Esophagus muscularis mucosa (tissue), 4 donors: ENCODE results near the gene MTMR12. TPM values are rescaled to one million over a fixed set of nuclear protein-coding genes. Genes with fewer than 3 reads are reported as not detected.
"Not testable (repeated sequence)": the region's sequence is repeated elsewhere in the genome, so short reads cannot be mapped to it uniquely, and the experiment has no call there.

Experiments used
- DNase-seq: peaks from one replicate; pipeline ENCODE4 v3.0.0-alpha.2; 2017; ENCODE audit errors: extremely low spot score
- H3K27ac ChIP-seq, 4 donors: fragments of 200-600 bp; sonication (generic); replicated peaks in 1 of 4; 1 replicate in 3 of 4; 2 replicates in 1 of 4; pipeline ENCODE4 v1.5.1; 2016 to 2019; ENCODE audit warnings: mild to moderate bottlenecking in 1 of 4
- H3K27me3 ChIP-seq, 4 donors: fragments of 200-600 bp; sonication (generic); one replicate each; pipeline versions ENCODE4 v1.5.1 to v1.6.0; 2016 to 2019
- H3K36me3 ChIP-seq, 4 donors: fragments of 200-600 bp; sonication (generic); one replicate each; pipeline ENCODE4 v1.5.1; 2016 to 2019
- H3K4me1 ChIP-seq, 4 donors: fragments of 200-600 bp; sonication (generic); one replicate each; pipeline ENCODE4 v1.5.1; 2016 to 2019
- H3K4me3 ChIP-seq, 4 donors: fragments of 200-600 bp; sonication (generic); 1 replicate in 2 of 4; 2 replicates in 2 of 4; pipeline ENCODE4 v1.5.1; 2016 to 2019; ENCODE audit warnings: mild to moderate bottlenecking in 4 of 4, moderate library complexity in 1 of 4
- H3K9me3 ChIP-seq, 4 donors: fragments of 200-600 bp; sonication (generic); 1 replicate in 3 of 4; 2 replicates in 1 of 4; pipeline ENCODE4 v1.5.1; 2016 to 2019
- CTCF ChIP-seq, 3 experiments: fragments of 200-600 bp in 2 of 3; fragments of 450-650 bp in 1 of 3; sonication (generic) in 2 of 3; IDR thresholded peaks; one replicate each; pipeline ENCODE4 v1.5.1; 2017 to 2019; ENCODE audit warnings: antibody characterized with exemption in 3 of 3, mild to moderate bottlenecking in 2 of 3, moderate library complexity in 1 of 3
- EP300 ChIP-seq: sonication (generic); formaldehyde crosslinking; IDR thresholded peaks from one replicate; pipeline ENCODE4 v1.6.1; 2017; ENCODE audit warnings: antibody characterized with exemption
- POLR2A ChIP-seq: fragments of 450-650 bp; IDR thresholded peaks from one replicate; pipeline ENCODE4 v1.6.1; 2017; ENCODE audit warnings: antibody characterized with exemption, moderate library complexity, mild to moderate bottlenecking, low read depth
- POLR2AphosphoS5 ChIP-seq, 2 donors: sonication (generic); formaldehyde crosslinking; IDR thresholded peaks; one replicate each; pipeline ENCODE4 v1.6.1; 2017; ENCODE audit warnings: antibody characterized with exemption in 2 of 2
- WGBS: methylation state at CpG from one replicate; pipeline ENCODE4 v1.1.5; 2018; 5-methylcytosine and 5-hydroxymethylcytosine counted together
- intact Hi-C: fragments of 100-400 bp; cut with DNase I; formaldehyde crosslinking; loops from one replicate; pipeline ENCODE4 v1.15.1; 2023
- total RNA-seq, 4 donors: library from RNA; depleted of rRNA; stranded (reverse); fragments of >200 nt; gene quantifications; one replicate each; pipeline versions ENCODE4 v1.1.0 to v1.2.1, GENCODE V29; 2016

The MTMR12 gene
- total RNA-seq, 4 donors from 2014 or later = 49.9 to 94.0 (median 63.8) TPM

GRCh38 chr5:32288135-32288534 is 24.6 kb downstream of the MTMR12 start:
- intact Hi-C loops, H3K9me3 ChIP-seq, H3K27ac ChIP-seq, DNase-seq, H3K27me3 ChIP-seq, H3K4me3 ChIP-seq: not testable (repeated sequence)
- Histone ChIP-seq H3K4me1 (peaks cover 0 to 11% (median 6%) of the 10 kb centered on the region in 4 donors), H3K36me3 (peaks cover 0 to 18% (median 2%) of the 10 kb centered on the region in 4 donors)
- WGBS = 96% methylated on average over 3 of the region's 3 CpGs

GRCh38 chr5:32287525-32287924 is 25.2 kb downstream of the MTMR12 start:
- Histone ChIP-seq H3K36me3 (peaks cover 0 to 16% (median 2%) of the 10 kb centered on the region in 4 donors), H3K4me1 (peaks cover 0 to 11% (median 7%) of the 10 kb centered on the region in 4 donors)
- H3K27me3 ChIP-seq, H3K9me3 ChIP-seq, H3K27ac ChIP-seq, H3K4me3 ChIP-seq, intact Hi-C loops, DNase-seq: not testable (repeated sequence)
- 77% methylated on average over 3 of the region's 3 CpGs for WGBS

GRCh38 chr5:32285510-32286138 is 27.1 kb downstream of the MTMR12 start:
- intact Hi-C loops = no loop called here
- Histone ChIP-seq H3K4me1 (peaks cover 7 to 13% (median 10%) of the 10 kb centered on the region in 4 donors), H3K36me3 (peaks cover 0 to 5% (median 0%) of the 10 kb centered on the region in 4 donors), H3K9me3 (no peaks in the 10 kb centered on the region), H3K27ac (no peak overlapping the region), H3K4me3 (no peak overlapping the region), H3K27me3 (no peaks in the 10 kb centered on the region)
- TF ChIP-seq CTCF (IDR thresholded peaks at IDR 0.05) (no peak), POLR2AphosphoS5 (IDR thresholded peaks at IDR 0.05) (no peak), EP300 (no peak), POLR2A (no peak)
- WGBS = 93% methylated on average over 5 of the region's 5 CpGs
- no peak for DNase-seq

GRCh38 chr5:32283539-32284377 is 29.0 kb downstream of the MTMR12 start:
- intact Hi-C loops = no loop called here
- Histone ChIP-seq H3K9me3 (no peaks in the 10 kb centered on the region), H3K27me3 (no peaks in the 10 kb centered on the region), H3K4me3 (no peak overlapping the region), H3K36me3 (peaks cover 0 to 5% (median 0%) of the 10 kb centered on the region in 4 donors), H3K4me1 (peaks cover 9 to 22% (median 13%) of the 10 kb centered on the region in 4 donors), H3K27ac (no peak overlapping the region)
- TF ChIP-seq CTCF (IDR thresholded peaks at IDR 0.05) = no peak
- no peak for TF ChIP-seq EP300
- TF ChIP-seq POLR2A = no peak
- no peak for TF ChIP-seq POLR2AphosphoS5 (IDR thresholded peaks at IDR 0.05)
- WGBS = 93% methylated on average over 9 of the region's 9 CpGs
- DNase-seq = no peak

GRCh38 chr5:32283061-32283460 is 29.7 kb downstream of the MTMR12 start:
- H3K9me3 ChIP-seq = no peaks in the 10 kb centered on the region
- no peaks in the 10 kb centered on the region for H3K27me3 ChIP-seq
- 85% methylated on average over 1 of the region's 1 CpG for WGBS
- H3K4me3 ChIP-seq = no peak overlapping the region
- DNase-seq = no peak
- peaks cover 14 to 28% (median 20%) of the 10 kb centered on the region in 4 donors for H3K4me1 ChIP-seq
- intact Hi-C loops = no loop called here
- H3K27ac ChIP-seq = no peak overlapping the region
- H3K36me3 ChIP-seq = peaks cover 0 to 5% (median 0%) of the 10 kb centered on the region in 4 donors
- TF ChIP-seq POLR2AphosphoS5 (IDR thresholded peaks at IDR 0.05) (no peak), CTCF (IDR thresholded peaks at IDR 0.05) (no peak), EP300 (no peak), POLR2A (no peak)
